BJ (cell line): ENCODE results near the gene ANAPC10. TPM values are rescaled to one million over a fixed set of nuclear protein-coding genes. Genes with fewer than 3 reads are reported as not detected.

Experiments used
- CTCF ChIA-PET: fragments of 350-600 bp; formaldehyde crosslinking; extraction: SDS; loops from one replicate; lab custom pipeline; 2021; ENCODE audit warnings: antibody characterized with exemption, inconsistent platforms; lab: Yijun Ruan, JAX
- POLR2A ChIA-PET: fragments of 300-600 bp; sonication (Branson Sonifier 250); formaldehyde crosslinking; extraction: SDS; loops from one replicate; lab custom pipeline; 2021; ENCODE audit warnings: antibody characterized with exemption; lab: Charles Lee
- DNase-seq: peaks from one replicate; pipeline ENCODE4 v3.0.0-alpha.2; 2011; ENCODE audit warnings: low read depth
- H3K27me3 ChIP-seq: 2 replicates; pipeline ENCODE4 v1.6.0; 2011; ENCODE audit warnings: low read length; ENCODE audit not compliant: control insufficient read depth, insufficient read depth
- H3K36me3 ChIP-seq: 2 replicates; pipeline ENCODE4 v1.5.1; 2011; ENCODE audit warnings: low read length; ENCODE audit not compliant: control insufficient read depth, insufficient read depth
- H3K4me3 ChIP-seq: 2 replicates; pipeline ENCODE4 v1.5.1; 2011; ENCODE audit warnings: low read depth, mild to moderate bottlenecking, control low read depth, low read length
- polyA plus RNA-seq: library from polyadenylated mRNA; depleted of rRNA; stranded (reverse); fragments of >200 nt; gene quantifications from 2 replicates; pipeline ENCODE4 v1.2.3, GENCODE V29; 2011
- TF ChIP-seq, protein P1 (sequence below): IDR thresholded peaks from 2 replicates; pipeline ENCODE4 v1.5.1; 2011; ENCODE audit warnings: low read depth, mild to moderate bottlenecking, control low read depth, inconsistent platforms, low read length, moderate library complexity; ENCODE audit not compliant: insufficient read depth

ANAPC10 gene
- polyA plus RNA-seq, 1 experiment = 10.3 TPM

DNA sequence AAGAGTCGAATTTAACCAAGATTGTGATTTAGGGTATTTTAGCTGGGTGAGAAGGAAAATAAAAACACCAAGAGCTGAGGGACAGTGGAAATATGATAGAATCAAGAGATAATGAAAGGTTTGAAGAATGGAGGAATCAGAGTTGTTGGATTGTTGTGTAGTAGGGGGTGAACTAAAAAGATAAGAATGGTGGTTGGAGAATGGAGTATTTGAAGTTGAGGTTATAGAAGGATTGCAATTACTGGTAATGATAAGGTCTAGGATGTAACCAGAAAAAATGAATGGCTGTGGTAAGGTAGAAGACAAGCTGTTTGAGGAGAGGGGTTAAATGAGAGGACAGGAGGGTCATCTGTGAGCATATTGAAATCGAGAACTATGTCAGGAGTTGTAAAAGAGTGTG is 4.6 kb upstream of the ANAPC10 start:
- no peak for DNase-seq
- TF ChIP-seq, protein P1, sequence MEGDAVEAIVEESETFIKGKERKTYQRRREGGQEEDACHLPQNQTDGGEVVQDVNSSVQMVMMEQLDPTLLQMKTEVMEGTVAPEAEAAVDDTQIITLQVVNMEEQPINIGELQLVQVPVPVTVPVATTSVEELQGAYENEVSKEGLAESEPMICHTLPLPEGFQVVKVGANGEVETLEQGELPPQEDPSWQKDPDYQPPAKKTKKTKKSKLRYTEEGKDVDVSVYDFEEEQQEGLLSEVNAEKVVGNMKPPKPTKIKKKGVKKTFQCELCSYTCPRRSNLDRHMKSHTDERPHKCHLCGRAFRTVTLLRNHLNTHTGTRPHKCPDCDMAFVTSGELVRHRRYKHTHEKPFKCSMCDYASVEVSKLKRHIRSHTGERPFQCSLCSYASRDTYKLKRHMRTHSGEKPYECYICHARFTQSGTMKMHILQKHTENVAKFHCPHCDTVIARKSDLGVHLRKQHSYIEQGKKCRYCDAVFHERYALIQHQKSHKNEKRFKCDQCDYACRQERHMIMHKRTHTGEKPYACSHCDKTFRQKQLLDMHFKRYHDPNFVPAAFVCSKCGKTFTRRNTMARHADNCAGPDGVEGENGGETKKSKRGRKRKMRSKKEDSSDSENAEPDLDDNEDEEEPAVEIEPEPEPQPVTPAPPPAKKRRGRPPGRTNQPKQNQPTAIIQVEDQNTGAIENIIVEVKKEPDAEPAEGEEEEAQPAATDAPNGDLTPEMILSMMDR = no peak
- no peak overlapping the region for H3K4me3 ChIP-seq
- ChIA-PET POLR2A (no interaction called here), CTCF (no interaction called here)
- no peaks in the 10 kb centered on the region for H3K27me3 ChIP-seq
- H3K36me3 ChIP-seq = no peaks in the 10 kb centered on the region

DNA sequence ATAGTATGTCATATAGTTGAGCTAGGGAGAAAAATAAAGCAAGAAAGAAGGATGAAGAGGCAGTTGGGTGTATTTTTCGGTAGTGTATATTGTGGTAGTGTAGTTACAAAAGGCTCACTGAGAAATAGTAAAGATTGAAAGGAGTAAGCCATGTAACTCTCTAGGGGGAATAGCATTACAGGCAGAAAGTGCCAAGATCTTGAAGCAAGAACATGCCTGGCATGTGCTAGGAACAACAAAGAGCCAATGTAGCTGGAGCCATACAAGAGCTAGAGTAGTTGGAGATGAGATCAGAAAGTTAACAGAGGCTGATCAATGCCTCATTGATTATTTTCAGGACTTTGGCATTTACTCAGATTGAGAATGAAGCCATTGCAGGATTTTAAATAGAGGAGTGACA is 3.1 kb upstream of the ANAPC10 start:
- ChIA-PET POLR2A (no interaction called here), CTCF (no interaction called here)
- no peaks in the 10 kb centered on the region for H3K36me3 ChIP-seq
- H3K4me3 ChIP-seq = no peak overlapping the region
- H3K27me3 ChIP-seq = no peaks in the 10 kb centered on the region
- TF ChIP-seq, protein P1 = no peak
- no peak for DNase-seq

DNA sequence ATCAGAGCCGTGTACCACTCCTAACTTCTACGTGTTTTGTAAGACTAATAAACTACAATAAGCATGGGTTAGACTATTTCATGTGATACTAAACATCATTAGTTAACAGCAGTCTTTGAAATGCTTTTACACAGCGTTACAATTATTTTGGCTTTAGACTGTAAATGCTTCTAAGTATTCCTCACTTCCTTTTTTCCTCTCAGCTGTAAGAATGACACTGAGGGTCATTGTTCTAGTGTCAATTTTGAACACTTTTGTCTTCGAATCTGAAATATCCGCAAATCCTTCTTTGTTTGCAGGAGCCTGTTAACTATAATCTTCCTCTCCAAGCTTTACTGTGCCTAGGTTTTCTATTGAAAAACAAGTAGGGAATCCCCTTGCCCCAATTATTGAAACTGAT is 1.7 kb upstream of the ANAPC10 start:
- DNase-seq = no peak
- Histone ChIP-seq H3K36me3 (no peaks in the 10 kb centered on the region), H3K4me3 (peak overlapping the region; percentile 59; the same call in 1 of the 2 replicates), H3K27me3 (no peaks in the 10 kb centered on the region)
- ChIA-PET CTCF (interaction anchor here (0.6 kb wide), 2 partner anchors 56 to 75 kb away, joined by 3 read pairs; no protein-coding TSS in a partner anchor), POLR2A (no interaction called here)
- TF ChIP-seq, protein P1 = no peak

DNA sequence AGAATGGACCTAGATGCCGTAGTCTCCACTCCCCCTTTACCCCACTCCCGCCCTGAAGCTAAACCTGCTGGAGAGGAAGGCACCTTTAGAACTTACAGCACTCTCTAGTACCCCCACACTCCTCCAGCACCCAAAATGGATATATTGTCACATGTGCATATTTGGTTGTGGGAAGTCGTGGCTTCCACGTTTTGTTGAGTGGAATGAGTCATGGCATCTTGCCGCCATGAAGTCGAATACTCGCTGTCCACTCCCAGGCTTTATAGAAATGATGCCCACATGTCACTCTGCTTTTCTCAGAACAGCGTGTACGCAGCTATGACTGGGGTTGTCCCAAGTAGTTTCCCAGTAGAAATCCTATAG is 660 bp upstream of the ANAPC10 start:
- Histone ChIP-seq H3K27me3 (no peaks in the 10 kb centered on the region), H3K4me3 (peak overlapping the region; percentile 59), H3K36me3 (no peaks in the 10 kb centered on the region)
- TF ChIP-seq, protein P1 = no peak
- DNase-seq = no peak
- POLR2A ChIA-PET = no interaction called here
- CTCF ChIA-PET = interaction anchor here (1.5 kb wide), 1 partner anchor 11 kb away, joined by 3 read pairs; no protein-coding TSS in a partner anchor

DNA sequence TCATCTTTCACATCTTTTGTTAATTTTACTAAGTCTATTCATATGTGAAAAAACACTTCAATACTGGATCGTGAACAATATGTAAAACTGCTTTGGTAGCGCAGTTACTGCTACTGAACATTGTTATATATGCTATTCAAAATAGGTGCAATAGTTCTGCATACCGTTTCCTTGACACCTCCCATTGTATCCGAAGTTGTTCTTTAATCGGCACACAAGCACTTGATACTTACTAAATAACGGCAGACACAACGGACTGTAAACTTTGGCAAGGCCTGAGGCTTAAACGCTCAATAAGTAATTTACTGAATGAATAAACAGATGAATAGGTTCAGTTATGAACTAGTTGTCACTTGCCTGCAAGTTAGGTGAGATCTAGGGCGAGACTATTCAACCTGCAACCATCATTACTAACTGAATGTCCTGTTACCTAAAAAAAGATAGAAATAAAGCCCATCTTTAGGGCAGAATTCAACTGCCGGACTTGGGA is 620 bp downstream of the ANAPC10 start:
- TF ChIP-seq, protein P1 = no peak
- ChIA-PET CTCF (no interaction called here), POLR2A (interaction anchor here (0.7 kb wide), 1 partner anchor 1984 kb away, joined by 3 read pairs; no protein-coding TSS in a partner anchor)
- Histone ChIP-seq H3K27me3 (no peaks in the 10 kb centered on the region), H3K36me3 (peaks cover 2% of the 10 kb centered on the region; the same call in 1 of the 2 replicates), H3K4me3 (peak overlapping the region; percentile 59)
- no peak for DNase-seq
